HUES48 (cell line): ENCODE data around the gene ABCB11.
"Not testable (repeated sequence)": the region's sequence is repeated elsewhere in the genome, so short reads cannot be mapped to it uniquely, and the experiment has no call there.

ENCODE experiments used
- H3K27ac ChIP-seq: one replicate; pipeline ENCODE4 v1.7.0; 2013; ENCODE audit warnings: low read depth, low read length, inconsistent platforms
- H3K27me3 ChIP-seq: 2 replicates; pipeline ENCODE4 v1.6.1; 2013; ENCODE audit warnings: mild to moderate bottlenecking, low read length; ENCODE audit not compliant: control insufficient read depth, insufficient read depth
- H3K36me3 ChIP-seq: 2 replicates; pipeline ENCODE4 v1.6.1; 2013; ENCODE audit warnings: low read length; ENCODE audit not compliant: control insufficient read depth, insufficient read depth
- H3K4me1 ChIP-seq: 2 replicates; pipeline ENCODE4 v1.6.1; 2013; ENCODE audit warnings: mild to moderate bottlenecking, low read length; ENCODE audit not compliant: control insufficient read depth, insufficient read depth
- H3K4me3 ChIP-seq: 2 replicates; pipeline ENCODE4 v1.5.1; 2013; ENCODE audit warnings: mild to moderate bottlenecking, low read depth, low read length
- H3K9ac ChIP-seq: 2 replicates; pipeline ENCODE4 v1.6.1; 2013; ENCODE audit warnings: mild to moderate bottlenecking, low read depth, low read length, moderate library complexity
- H3K9me3 ChIP-seq: 2 replicates; pipeline ENCODE4 v1.6.1; 2013; ENCODE audit warnings: low read length; ENCODE audit not compliant: control insufficient read depth, insufficient read depth

The ABCB11 gene

DNA sequence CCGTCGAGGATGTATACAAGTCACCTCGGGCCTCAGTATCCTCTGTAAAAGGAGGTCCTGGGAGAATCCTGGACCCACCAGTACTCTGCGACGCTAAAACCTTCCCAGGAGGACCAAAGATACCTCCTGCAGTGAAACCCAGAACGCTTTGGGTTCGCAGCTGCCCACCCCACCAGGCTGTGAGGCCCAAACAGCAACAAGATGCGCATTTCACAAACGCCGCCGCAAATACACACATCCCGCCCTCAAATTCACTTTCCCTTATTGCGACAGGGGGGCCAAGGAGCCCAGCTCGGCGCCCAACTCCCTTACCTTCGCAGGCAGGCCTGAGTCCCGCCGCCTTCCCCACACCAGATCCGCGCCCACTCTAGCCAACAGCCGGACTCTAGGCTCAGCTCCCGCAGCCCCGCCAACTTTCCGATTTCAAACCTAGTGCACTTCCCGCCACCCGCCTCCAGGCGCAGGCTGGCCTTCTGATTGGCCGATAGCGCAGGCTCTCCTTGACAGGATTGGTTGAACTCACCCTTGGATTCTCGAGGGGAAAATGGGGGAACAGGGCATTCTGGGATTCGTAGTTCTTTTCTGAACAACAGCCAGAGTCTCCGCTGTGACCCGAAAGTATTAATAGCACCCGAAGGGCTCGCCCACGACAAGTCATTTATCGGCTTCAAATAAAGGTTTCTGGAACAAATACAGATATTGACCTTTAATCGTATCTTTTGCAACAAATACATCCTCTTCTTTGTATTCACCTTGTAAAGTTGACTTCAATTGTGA lies 140.9 kb downstream of the ABCB11 start, which contains the start of gene SPC25:
Gene SPC25 (minus strand): TSS at position 425 of the 777 bp plus-strand sequence. CDS start 911 bp downstream, outside the sequence.
- Histone ChIP-seq H3K27ac (no peak within 1 kb of the TSS), H3K4me3 (peak within 1 kb of the TSS; percentile 84), H3K9me3 (no peaks in the 10 kb centered on the region), H3K9ac (peak within 1 kb of the TSS; percentile 58; the same call in 1 of the 2 replicates), H3K36me3 (peaks cover 27% of the 10 kb centered on the region), H3K27me3 (peaks cover 3% of the 10 kb centered on the region; the same call in 1 of the 2 replicates), H3K4me1 (peaks cover 10% of the 10 kb centered on the region)

DNA sequence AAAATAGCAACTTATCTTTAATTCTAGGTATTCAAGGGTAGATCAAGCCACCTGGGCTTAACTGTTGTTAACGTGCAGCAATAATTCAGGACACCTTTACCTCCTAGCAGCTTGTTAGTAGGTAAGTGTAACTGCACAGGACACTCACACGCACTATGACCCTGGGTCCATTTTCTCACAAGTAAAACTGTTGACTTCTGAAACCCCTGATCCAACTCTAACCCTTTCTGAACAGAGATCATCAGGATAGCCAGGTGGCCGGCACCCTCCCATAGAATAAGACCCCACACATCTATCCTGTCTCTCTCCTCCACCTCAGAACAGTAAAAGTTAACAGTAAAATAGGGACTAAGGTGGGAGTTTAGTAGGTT lies 141.5 kb downstream of the ABCB11 start:
- peak overlapping the region; percentile 84 for H3K4me3 ChIP-seq
- peak overlapping the region; percentile 58; the same call in 1 of the 2 replicates for H3K9ac ChIP-seq
- no peak overlapping the region for H3K27ac ChIP-seq
- H3K9me3 ChIP-seq, result no peaks in the 10 kb centered on the region
- H3K36me3 ChIP-seq, result peaks cover 29% of the 10 kb centered on the region
- H3K27me3 ChIP-seq, result peaks cover 3% of the 10 kb centered on the region; the same call in 1 of the 2 replicates
- H3K4me1 ChIP-seq, result peaks cover 10% of the 10 kb centered on the region

DNA sequence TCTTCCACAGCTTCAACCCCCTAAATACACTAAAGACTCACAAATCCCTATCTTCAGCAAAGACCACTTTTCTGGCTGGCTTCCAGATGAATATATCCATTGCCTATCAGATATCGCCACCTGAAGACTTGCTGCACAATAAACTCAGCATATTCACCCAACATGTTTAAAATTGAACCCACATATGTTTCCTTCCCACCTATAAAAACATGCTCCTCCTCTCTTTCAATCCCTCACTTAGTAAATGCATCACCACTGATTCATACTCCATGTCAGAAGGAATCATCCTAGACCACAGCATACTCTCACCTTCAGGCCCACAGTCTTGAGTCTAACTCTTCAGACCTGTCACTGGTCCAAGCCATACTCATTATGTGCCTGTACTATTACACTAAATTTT lies 146.1 kb downstream of the ABCB11 start:
- Histone ChIP-seq H3K4me3 (no peak overlapping the region), H3K9me3 (no peaks in the 10 kb centered on the region), H3K36me3 (peaks cover 37% of the 10 kb centered on the region), H3K27me3 (no peaks in the 10 kb centered on the region), H3K27ac (no peak overlapping the region), H3K4me1 (peaks cover 6% of the 10 kb centered on the region; the same call in 1 of the 2 replicates), H3K9ac (no peak overlapping the region)

DNA sequence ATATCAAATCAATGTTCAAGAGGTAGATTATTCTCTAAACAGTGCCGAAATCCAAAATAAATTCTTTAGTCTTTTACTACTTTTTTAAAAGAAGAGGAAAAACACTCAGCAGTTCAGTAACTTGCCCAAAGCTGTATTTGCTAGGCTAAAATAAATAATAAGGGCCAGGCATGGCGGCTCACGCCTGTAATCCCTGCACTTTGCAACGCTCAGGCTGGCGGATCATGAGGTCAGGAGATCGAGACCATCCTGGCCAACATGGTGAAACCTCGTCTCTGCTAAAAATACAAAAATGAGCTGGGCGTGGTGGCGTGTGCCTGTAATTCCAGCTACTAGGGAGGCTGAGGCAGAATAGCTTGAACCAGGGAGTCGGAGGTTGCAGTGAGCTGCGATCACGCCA lies 149.0 kb downstream of the ABCB11 start:
- H3K36me3 ChIP-seq, result peaks cover 25% of the 10 kb centered on the region
- H3K27ac ChIP-seq, H3K27me3 ChIP-seq, H3K9ac ChIP-seq, H3K4me1 ChIP-seq, H3K4me3 ChIP-seq, H3K9me3 ChIP-seq: not testable (repeated sequence)

DNA sequence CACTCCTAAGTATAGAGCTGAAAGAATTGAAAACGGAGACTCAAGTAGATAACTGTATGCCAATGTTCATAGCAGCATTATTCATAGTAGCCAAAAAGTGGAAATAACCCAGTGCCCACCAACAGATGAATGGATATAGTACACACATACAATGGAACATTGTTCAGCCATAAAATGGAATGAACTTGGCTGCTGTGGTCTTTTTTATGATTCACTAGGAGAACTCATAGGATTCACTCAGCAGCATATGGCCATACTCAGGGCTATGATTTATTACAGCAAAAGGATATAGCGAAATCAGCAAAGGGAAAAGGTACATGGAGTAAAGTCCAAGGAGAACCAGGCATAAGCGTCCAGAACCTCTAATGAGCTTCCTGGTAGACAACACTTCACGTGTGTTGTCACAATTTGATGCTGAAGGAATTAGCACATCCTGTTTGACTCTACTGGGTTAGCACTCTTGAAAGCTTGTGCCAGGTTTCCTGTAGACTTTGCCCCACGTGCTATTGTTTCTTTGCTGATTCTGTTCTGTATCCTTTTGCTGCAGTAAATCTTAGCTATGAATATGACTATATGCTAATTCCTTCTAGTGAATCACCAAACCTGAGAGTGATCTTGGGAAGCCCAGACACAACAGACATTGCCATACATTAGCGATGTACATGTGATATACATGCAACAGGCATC lies 156.6 kb downstream of the ABCB11 start:
- H3K27ac ChIP-seq, result no peak overlapping the region
- H3K4me3 ChIP-seq, result no peak overlapping the region
- H3K4me1 ChIP-seq, result peaks cover 14% of the 10 kb centered on the region; the same call in 1 of the 2 replicates
- no peaks in the 10 kb centered on the region for H3K9me3 ChIP-seq
- H3K36me3 ChIP-seq, result peaks cover 44% of the 10 kb centered on the region
- H3K9ac ChIP-seq, result no peak overlapping the region
- H3K27me3 ChIP-seq, result no peaks in the 10 kb centered on the region

DNA sequence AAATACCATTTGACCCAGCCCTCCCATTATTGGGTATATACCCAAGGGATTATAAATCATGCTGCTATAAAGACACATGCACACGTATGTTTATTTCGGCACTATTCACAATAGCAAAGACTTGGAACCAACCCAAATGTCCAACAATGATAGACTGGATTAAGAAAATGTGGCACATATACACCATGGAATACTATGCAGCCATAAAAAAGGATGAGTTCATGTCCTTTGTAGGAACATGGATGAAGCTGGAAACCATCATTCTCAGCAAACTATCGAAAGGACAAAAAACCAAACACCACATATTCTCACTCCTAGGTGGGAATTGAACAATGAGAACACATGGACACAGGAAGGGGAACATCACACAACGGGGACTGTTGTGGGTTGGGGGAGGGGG lies 160.3 kb downstream of the ABCB11 start:
- not testable (repeated sequence) for H3K4me1 ChIP-seq, H3K27me3 ChIP-seq, H3K9ac ChIP-seq, H3K9me3 ChIP-seq, H3K4me3 ChIP-seq, H3K27ac ChIP-seq
- H3K36me3 ChIP-seq, result peaks cover 44% of the 10 kb centered on the region
